22Rv1 (cell line): ENCODE measurements around the gene LRPPRC.

Experiments used
- CTCF ChIP-seq: fragments of 450-650 bp; IDR thresholded peaks from 2 replicates; pipeline ENCODE4 v1.5.1; 2017; ENCODE audit warnings: mild to moderate bottlenecking
- ZFX ChIP-seq: fragments of 450-650 bp; IDR thresholded peaks from 2 replicates; pipeline ENCODE4 v1.6.1; 2017; ENCODE audit warnings: antibody characterized with exemption, borderline replicate concordance

- no peak for TF ChIP-seq CTCF
- TF ChIP-seq ZFX, result no peak
Measured at GRCh38 chr2:43839776-43840564, 155.8 kb downstream of the LRPPRC start.
